OCI-LY3 (cell line): ENCODE results near the gene NLGN2.

ENCODE experiments used
- CTCF ChIP-seq: fragments of 200-600, 300-600 bp; sonication (generic); IDR thresholded peaks from 2 replicates; pipeline ENCODE4 v1.5.1; 2014; ENCODE audit warnings: antibody characterized with exemption, low read length, low read depth
- EZH2phosphoT487 ChIP-seq: fragments of 200-600 bp; shearing (Covaris generic); IDR thresholded peaks from 2 replicates; pipeline ENCODE4 v1.6.1; 2018; ENCODE audit warnings: antibody characterized with exemption, mixed run types, low read depth

DNA sequence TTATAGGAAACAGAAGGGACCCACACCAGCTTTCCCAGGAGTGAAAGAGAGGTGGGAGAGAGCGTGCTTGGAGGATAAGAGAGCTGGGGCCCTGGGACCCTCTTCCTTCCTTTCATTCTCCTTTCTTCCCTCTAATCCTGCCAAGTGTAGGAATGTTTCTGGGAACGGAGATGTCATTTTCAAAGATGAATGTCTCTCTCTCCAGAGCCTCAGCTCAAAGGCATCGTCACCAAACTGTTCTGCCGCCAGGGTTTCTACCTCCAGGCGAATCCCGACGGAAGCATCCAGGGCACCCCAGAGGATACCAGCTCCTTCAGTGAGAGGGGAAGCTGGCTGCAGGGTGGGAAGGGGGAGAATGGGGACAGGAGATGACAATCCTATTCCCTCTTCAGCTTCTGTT is 33.6 kb downstream of the NLGN2 start:
- no peak for TF ChIP-seq CTCF
- no peak for TF ChIP-seq EZH2phosphoT487
